Activated CD4-positive, alpha-beta T cell treated with anti-CD3 and anti-CD28 coated beads for 1 hour (primary cell): ENCODE measurements around the gene ABCC1.

ENCODE experiments used
- DNase-seq: peaks from one replicate; pipeline ENCODE4 v3.0.0-alpha.2; 2020

ABCC1 gene

GRCh38 chr16:16059160-16059559 lies 109.7 kb downstream of the ABCC1 start:
- DNase-seq, result no peak

GRCh38 chr16:16059895-16060590 lies 110.6 kb downstream of the ABCC1 start:
- DNase-seq, result no peak

- DNase-seq, result no peak
Observed at GRCh38 chr16:16062023-16062937, 112.9 kb downstream of the ABCC1 start.

DNA sequence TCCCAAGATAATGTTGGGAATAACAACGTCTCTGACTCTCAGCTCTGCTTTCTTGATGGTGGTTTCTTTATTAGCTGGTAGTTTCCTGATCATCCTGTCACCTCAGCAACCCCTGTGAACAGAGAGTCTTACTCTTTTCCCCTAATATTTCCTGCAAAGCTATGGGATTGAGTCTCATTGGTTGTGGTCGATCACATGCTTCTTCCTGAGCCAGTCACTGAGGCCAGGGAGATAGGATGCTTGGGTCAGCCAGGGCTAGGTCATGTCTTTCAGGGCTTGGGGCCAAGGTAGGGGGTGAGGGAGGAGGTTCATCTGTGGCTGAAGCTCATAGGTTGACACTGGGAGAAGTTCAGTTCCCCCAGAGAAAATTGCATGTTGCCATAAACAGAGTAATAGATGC lies 114.3 kb downstream of the ABCC1 start:
- no peak for DNase-seq

- no peak for DNase-seq
Observed at GRCh38 chr16:16064874-16065384, 115.5 kb downstream of the ABCC1 start.

- DNase-seq, result no peak
Observed at GRCh38 chr16:16067127-16067526, 117.7 kb downstream of the ABCC1 start.

DNA sequence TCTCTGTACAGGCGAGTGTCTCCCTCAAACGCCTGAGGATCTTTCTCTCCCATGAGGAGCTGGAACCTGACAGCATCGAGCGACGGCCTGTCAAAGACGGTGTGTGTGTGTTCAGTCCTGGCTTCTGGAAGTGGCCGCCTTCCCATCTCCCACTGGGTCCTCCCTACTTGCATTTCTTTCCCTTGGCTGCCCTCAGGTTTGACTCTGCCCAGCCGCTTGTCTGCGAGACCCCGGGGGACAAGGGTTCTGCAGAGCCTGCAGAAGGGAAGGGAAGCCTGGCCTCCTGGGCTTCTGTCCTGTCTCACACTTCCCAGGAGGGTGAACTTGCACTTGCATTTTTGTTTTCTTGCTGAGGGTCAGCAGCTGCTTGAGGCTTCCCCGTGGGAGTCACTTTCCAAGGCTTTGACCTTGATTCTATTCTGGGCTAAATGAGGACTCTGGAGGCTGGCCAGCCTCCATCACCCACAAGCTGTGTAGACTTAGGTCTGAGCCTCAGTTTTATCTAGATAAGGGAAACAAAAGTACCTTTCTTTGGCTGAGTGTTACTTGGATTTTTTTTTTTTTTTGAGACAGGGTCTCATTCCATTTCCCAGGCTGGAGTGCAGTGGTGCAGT lies 122.3 kb downstream of the ABCC1 start:
- no peak for DNase-seq

DNA sequence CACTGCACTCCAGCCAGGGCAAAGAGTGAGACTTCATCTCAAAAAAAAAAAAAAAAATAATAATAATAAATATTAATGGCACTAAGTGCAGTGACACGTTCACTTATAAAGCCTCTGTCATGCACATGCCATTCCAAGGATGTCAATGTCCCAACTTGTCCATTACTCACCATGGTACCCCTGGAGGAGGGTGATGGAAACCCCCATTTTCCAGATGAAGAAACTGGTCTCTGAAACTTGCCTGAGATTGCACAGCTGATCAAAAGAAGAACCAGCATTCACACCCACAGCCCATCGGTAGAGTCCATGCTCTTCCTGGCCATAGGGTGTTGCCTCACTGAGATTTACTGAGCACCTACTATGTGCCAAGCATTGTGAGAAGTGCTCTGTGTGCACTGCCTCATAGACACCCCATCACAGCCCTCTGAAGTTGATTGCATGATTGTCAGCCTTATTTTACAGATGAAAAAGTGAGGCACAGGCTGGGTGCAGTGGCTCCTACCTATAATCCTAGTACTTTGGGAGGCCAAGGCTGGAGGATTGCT lies 123.7 kb downstream of the ABCC1 start:
- no peak for DNase-seq

DNA sequence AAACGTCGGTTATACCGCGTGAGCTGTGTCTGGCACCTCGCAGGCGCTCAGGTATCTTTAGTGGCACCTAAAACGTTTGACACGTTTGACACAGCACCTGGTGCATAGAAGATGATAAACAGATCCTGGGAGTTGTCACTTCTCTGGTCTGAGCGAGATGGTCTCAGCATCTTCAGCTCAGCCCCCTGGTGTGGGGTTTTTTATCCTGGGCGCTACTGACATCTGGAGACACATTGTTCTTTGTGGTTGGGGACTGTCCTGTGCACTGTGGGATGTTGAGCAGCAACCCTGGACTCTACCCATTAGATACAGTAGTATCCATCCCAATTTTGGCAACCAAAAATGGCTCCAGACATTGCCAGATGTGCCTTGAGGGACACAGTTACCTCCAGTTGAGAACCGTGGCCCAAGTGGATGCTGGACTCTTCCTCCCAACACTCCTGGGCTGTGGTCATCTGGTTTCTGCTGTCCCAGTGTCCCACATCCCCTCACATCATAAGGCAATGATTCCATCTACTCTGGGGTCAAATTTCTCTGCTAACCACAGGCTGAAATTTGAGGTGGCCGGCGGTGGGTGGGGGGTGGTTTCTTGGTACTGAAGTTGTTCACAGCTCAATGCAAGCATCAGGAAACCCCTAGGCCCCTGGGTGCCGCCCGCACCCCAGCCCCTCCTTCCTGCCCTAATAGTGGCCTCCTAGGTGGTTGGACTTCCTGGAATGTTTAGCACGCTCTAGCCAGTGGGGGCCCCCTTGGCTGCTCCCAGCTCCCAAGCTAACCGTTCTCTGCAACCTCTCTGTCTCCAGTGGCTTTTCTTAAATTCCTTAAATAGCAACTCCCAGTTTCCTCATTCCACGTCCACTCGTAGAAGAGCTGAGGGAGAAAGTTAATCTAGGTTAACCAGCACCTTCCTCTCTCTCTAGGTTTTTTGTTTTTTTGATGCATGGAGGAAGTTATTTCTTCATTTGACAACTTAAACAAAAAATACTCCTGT lies 124.8 kb downstream of the ABCC1 start:
- no peak for DNase-seq

DNA sequence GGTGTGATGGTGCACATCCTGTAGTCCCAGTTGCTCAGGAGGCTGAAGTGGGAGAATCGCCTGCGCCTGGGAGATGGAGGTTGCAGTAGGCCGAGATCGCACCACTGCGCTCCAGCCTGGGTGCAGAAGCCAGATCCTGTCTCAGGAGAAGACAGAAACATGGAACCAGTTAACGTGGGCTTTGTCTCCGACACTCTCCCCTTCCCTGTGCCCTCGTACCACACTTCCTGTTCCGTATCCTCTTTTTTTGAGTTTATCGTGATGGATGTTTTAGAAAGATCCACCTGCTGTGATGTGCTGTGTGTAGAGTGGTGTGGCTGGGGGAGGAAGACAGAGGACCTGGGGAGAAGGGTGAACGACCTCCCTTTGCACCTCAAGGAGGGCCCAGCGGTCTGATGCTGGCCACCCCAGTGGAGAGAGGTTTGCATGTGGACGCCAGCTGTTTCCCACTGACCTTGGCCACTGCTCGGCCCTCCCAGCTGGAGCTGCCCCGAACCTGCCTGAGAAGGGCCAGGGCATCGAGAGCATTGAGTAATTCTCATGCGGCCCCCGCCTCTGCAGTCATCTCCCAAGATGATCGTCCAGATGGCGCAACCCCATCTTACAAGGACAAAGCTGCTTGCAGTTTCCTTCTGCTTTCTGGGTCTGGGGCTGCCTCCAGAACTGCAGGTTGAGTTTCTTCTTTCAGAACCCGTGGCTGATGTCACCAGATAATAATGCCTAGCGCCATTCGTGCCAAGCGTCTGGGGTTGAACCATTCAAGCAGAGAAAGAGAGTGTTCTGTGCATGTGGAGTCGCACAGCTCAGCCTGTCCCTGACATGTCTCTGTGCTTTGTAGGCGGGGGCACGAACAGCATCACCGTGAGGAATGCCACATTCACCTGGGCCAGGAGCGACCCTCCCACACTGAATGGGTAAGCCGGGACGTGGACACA lies 126.3 kb downstream of the ABCC1 start:
- no peak for DNase-seq

GRCh38 chr16:16076423-16076813 lies 127.0 kb downstream of the ABCC1 start:
- no peak for DNase-seq

- DNase-seq, result no peak
Observed at GRCh38 chr16:16080465-16081065, 131.1 kb downstream of the ABCC1 start.

DNA sequence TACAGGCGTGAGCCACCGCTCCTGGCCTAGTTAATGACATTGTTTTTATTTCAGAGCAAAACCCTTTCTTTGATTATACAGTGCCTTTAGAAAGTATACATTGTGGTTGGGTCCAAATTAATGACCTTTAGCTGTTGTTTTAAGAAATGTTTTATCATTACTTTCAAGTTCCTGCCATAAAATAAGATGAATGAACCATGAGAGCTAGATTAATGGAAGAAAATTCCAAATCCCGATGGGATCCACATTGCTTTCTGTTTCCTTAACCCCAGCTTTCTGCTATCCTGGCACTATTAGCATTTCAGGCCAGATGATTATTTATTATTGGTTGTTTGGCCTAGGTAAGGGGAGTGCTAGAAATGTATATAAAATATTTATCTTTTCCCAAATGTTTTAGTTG lies 131.7 kb downstream of the ABCC1 start:
- DNase-seq, result no peak

DNA sequence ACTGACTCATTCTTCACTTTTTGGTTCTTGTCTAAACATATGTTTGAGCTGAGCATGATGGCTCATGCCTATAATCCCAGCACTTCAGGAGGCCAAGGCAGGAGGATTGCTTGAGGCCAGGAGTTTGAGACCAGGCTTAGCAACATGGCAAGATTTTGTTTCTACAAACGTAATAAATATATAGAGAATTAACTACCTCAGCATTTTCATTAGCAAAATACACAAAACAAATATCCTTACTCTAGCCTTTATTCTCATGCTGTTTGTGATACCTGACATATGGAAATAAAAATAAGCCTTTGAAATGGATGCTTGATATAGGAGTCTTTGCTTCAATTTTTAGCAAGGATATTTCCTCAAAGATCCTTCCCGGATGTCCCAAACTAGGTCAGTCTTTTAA lies 132.8 kb downstream of the ABCC1 start:
- no peak for DNase-seq

DNA sequence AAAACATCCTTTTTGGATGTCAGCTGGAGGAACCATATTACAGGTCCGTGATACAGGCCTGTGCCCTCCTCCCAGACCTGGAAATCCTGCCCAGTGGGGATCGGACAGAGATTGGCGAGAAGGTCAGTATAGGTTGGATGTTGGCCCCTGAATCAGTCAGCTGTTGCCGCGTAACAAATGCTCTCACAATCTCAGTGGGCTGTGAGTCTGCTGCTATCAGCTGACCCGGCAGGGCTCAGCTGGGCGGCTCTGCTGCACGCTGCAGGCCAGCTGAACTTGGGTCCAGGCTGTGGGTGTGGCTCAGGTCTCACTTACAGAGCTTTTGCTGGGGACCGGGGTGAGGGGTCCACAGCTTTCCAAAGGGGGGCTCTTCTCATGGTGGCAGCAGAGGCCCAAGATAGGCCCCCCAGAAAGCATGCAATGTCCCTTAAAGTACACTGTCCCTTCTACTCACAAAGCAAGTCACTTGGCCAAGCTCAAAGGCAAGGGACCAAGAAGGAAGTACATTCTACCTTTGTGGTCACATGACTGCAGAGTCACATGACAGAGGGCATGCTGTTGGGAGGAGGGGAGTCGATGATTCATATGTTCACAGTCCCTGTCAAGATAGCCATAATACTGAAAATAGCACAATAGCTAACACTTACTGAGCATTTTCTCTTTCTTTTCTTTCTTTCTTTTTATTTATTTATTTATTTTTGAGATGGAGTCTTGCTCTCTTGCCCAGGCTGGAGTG lies 134.2 kb downstream of the ABCC1 start:
- no peak for DNase-seq

DNA sequence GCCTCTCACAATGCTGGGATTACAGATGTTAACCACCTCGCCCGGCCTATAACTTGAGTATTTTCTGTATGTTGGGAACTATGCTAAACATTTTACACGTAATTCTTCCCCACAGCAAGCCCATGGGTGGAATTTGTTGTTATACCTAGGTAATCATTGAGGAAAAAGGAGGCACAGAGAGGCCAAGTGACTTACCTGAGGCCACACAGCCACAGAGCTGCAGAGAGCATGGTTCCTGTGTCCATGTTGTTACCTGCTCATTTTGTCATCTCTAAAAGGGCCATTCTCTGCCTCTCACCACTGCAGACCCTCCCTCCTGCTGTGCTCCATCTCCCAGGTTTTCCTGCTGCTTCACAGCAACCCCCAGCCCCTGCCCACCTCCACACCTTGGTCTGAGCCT lies 135.5 kb downstream of the ABCC1 start:
- DNase-seq, result no peak

DNA sequence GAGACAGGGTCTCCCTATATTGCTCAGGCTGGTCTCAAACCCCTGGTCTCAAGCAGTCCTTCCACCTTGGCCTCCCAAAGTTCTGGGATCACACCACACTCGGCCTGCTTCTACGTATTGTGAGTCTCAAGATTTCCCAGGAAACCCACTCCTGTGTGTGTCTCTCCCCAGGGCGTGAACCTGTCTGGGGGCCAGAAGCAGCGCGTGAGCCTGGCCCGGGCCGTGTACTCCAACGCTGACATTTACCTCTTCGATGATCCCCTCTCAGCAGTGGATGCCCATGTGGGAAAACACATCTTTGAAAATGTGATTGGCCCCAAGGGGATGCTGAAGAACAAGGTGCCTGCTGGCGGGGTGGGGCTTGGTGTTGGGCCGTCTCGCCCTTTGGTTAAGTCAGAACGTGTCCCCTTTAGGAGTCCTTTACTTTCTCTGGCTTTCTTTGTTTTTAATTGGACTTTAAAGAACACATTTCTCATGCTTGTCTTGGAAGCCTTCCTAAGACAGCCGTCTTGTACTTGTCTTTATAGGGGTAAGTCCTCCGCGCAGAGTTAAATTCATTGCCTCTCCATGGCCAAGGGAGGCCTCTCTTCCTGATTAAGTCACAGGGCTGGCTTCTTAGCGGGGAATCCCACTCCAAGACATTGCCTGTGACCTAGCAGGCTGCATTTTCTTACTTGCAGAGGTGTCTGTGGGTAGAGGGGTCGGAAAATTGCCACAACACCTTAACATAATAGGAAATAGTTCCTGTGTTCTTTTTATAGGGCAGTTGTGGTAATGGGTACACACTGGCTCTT lies 137.4 kb downstream of the ABCC1 start:
- DNase-seq, result no peak

- DNase-seq, result no peak
Observed at GRCh38 chr16:16090238-16090637, 140.8 kb downstream of the ABCC1 start.
